GM06990 (cell line): ENCODE measurements around the gene ALPL.
A peak's percentile ranks its signal among the peaks of the same experiment; 100 is the strongest.

Experiments used
- DNase-seq: peaks from one replicate; pipeline ENCODE4 v3.0.0-alpha.2; 2011; ENCODE audit not compliant: insufficient read length; ENCODE audit errors: extremely low read depth
- H3K27me3 ChIP-seq: replicated peaks from 2 replicates; pipeline ENCODE4 v1.6.0; 2011; ENCODE audit warnings: low read length; ENCODE audit not compliant: control insufficient read depth, insufficient read depth
- H3K36me3 ChIP-seq: 2 replicates; pipeline ENCODE4 v1.5.1; 2011; ENCODE audit warnings: low read length; ENCODE audit not compliant: control insufficient read depth, insufficient read depth
- H3K4me3 ChIP-seq: replicated peaks from 2 replicates; pipeline ENCODE4 v1.5.1; 2011; ENCODE audit warnings: low read depth, mild to moderate bottlenecking, control low read depth, low read length
- CTCF ChIP-seq: IDR thresholded peaks from 2 replicates; pipeline ENCODE4 v1.5.1; 2011; ENCODE audit warnings: low read length, control low read depth, mild to moderate bottlenecking, inconsistent platforms; ENCODE audit not compliant: insufficient read depth, poor library complexity, severe bottlenecking

The ALPL gene

DNA sequence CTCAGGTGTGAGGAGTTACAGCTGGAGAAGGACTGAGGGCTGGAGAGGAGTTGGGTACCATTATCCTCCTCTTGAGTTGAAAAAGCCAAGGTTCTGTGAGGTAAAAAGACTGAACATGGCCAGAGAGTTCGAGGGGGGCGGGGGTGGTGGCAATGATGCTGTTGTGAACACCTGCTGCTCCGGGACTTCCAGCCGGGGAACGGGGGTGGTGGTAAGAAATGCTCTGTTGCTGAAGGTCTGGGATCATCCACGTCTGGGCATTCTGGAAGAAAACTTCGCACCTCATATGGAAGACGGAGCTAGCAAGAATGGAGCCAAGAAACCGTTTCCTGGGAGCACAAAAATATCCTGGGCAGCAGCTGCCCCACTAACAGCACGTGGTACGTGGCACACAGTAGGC is 20.1 kb upstream of the ALPL start:
- no peak for TF ChIP-seq CTCF
- H3K4me3 ChIP-seq = no peak overlapping the region
- DNase-seq = no peak
- H3K27me3 ChIP-seq = no peaks in the 10 kb centered on the region; the same call in none of the 2 replicates
- H3K36me3 ChIP-seq = no peaks in the 10 kb centered on the region

- no peak for DNase-seq
- H3K4me3 ChIP-seq = no peak overlapping the region
- no peaks in the 10 kb centered on the region for H3K36me3 ChIP-seq
- no peaks in the 10 kb centered on the region; the same call in none of the 2 replicates for H3K27me3 ChIP-seq
- TF ChIP-seq CTCF = peak; percentile 33
These were observed 18.3 kb upstream of the ALPL start for GRCh38 chr1:21490774-21491487.

- no peaks in the 10 kb centered on the region; the same call in none of the 2 replicates for H3K27me3 ChIP-seq
- no peak for DNase-seq
- TF ChIP-seq CTCF = no peak
- no peaks in the 10 kb centered on the region for H3K36me3 ChIP-seq
- H3K4me3 ChIP-seq = no peak overlapping the region
These were observed 17.5 kb upstream of the ALPL start for GRCh38 chr1:21491488-21492355.

- no peak for DNase-seq
- Histone ChIP-seq H3K36me3 (no peaks in the 10 kb centered on the region), H3K4me3 (no peak overlapping the region), H3K27me3 (no peaks in the 10 kb centered on the region; the same call in none of the 2 replicates)
- TF ChIP-seq CTCF = no peak
These were observed 16.9 kb upstream of the ALPL start for GRCh38 chr1:21492356-21492625.

DNA sequence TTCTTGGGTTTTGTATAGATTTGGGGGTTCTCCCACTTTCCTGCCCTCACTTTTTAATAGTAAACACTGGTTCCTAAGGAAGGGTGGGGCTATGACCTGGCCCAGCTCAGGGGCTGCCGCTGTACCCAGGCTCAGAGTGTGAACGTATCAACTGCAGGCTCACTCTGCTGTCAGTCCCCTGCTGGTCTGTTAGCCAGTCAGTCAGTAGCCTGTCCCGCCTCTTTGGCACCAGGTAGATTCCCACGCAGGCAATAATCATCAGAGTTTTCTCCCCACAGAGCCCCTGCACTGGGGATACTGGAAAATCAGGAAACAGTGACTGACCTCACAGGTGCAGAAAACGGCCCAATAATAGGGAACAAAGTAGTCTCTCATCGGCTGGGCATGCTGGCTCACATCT is 15.0 kb upstream of the ALPL start:
- Histone ChIP-seq H3K36me3 (no peaks in the 10 kb centered on the region), H3K4me3 (no peak overlapping the region), H3K27me3 (no peaks in the 10 kb centered on the region; the same call in none of the 2 replicates)
- DNase-seq = no peak
- TF ChIP-seq CTCF = no peak
